Activated T-helper 1 cell treated with anti-CD3 and anti-CD28 coated beads, Interleukin-2, amount 50 U/mL, for 16 hours (primary cell): ENCODE measurements around the gene SNAP47.

Experiments
- DNase-seq, 2 donors: peaks; one replicate each; pipeline ENCODE4 v3.0.0-alpha.2; 2020; ENCODE audit warnings: low read depth in 1 of 2, low spot score in 1 of 2

SNAP47 gene

GRCh38 chr1:227731696-227732585 lies 3.3 kb upstream of the SNAP47 start:
- no peak for DNase-seq

DNA sequence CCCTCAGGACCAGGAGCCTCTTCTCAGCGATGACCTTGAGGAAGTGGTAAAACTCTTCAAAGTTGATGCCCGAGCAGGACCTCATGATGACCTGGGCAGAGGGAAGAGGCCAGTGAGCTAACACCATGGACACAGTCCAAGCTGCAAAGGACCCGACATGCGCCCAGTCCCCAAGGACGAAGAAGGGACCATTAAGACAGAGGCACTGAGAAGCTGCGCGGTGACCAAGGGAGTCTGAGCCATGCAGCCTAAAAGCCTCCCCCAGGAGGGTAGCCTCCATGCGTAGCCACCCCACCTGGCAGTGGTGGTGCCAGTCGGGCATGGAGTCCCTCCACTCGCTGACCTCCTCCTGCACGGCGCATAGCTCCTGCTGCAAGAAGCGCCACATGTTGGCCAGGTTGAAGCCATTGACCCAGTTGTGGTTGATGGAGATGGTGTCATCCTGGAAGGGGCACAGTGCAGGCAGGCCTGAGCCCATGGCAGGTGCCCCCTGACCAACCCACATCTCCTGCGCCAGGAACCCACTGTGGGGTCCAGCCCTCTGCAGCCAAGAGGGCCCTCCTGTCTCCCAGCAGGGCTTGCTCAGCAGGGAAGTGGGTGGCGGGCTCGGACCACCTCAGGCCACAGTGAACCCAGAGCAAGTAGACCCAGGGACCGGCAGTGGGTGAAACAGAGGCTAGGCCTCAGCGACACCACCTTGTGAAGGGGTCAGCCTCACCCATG lies 2.5 kb upstream of the SNAP47 start:
- DNase-seq: no peak

- DNase-seq: no peak
Observed at GRCh38 chr1:227733309-227733705, 1.9 kb upstream of the SNAP47 start.

- no peak for DNase-seq
Observed at GRCh38 chr1:227733751-227734545, 1.3 kb upstream of the SNAP47 start.

GRCh38 chr1:227734546-227734855 lies 734 bp upstream of the SNAP47 start:
- no peak for DNase-seq

DNA sequence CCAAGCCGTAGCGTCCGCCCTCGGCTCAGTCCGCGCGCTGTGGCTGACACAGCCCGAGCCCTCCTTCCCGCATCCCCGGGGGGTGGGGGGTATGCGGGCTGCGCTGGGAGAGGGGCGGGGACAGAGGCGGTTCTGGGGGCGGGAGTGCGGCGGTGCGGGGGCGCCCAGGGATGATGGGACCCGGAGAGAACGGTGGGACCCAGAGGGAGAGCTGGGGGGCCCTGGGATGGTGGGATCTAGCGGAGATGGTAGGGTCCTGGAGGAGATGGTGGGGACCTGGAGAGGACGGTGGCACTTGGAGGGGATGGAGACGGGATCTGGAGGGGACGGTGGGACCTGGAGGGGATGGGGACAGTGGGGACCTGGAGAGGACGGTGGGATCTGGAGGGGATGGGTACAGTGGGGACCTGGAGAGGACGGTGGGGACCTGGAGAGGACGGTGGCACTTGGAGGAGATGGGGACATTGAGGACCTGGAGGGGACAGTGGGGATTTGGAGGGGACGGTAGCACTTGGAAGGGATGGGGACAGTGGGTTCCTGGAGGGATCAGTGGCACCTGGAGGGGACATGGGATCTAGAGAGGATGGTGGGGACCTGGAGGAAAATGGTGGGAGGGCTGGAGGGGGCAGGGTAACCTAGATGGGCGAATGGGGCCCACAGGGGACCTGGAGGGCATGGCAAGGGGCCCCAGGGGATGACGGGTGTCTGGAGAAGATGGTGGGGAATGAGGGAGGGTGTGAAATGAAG lies 477 bp downstream of the SNAP47 start:
- DNase-seq: no peak

GRCh38 chr1:227736814-227737432 lies 1.7 kb downstream of the SNAP47 start:
- no peak for DNase-seq

DNA sequence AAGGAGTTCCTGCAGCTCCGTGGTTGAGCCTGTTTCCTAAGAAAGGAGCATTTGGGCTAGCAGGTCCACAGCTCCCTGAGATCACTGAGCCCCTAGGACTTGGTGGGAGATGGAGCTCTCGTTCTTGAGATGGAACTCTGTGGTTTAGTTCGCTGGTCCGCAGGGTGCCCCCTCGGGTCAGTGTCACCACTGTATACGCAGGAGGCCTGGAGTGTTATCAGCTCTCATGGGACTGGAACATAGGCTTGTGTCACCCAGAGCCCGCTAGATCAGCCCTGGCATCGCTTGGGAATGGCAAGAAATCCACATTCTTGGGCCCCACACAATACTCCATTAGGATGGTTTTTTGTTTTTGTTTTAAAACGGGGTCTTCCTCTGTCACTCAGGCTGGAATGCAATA lies 3.6 kb downstream of the SNAP47 start:
- DNase-seq: no peak

GRCh38 chr1:227739636-227740035 lies 4.4 kb downstream of the SNAP47 start:
- DNase-seq: no peak

- DNase-seq: no peak
Observed at GRCh38 chr1:227740401-227740960, 5.2 kb downstream of the SNAP47 start.

DNA sequence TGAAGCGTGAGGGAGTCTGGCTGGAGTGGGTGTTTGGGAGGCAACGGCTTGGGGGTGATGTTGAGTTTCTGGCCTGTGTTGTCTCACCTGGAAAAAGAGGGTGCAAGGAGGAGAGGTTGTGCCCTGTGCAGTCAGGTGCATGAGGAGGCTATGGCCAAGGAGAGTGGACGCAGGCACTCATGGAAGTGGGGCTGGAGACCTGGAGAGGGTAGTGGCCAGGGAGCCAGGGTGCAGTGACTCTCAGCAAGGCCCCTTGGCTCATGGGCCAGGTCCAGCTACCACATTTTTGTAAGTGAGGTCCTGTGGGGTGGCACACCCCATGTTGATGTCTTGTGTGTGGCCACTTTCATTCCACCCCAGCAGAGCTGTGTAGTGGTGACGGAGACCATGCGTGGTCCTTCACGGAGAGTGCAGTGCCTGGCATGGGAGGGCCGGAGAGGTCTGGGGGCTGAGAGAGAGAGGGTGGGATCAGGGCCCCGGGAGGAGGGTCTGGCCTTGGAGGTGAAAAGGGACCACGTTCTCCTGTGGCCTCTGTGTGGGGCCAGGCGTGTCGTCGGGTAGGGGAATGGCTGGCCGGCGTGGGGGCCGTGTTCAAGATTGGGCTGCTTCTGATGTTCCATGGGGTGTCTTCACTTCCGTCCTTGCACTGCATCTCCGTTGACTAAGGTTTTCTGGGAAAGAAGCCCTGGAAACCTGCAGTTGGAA lies 6.1 kb downstream of the SNAP47 start:
- DNase-seq: no peak

DNA sequence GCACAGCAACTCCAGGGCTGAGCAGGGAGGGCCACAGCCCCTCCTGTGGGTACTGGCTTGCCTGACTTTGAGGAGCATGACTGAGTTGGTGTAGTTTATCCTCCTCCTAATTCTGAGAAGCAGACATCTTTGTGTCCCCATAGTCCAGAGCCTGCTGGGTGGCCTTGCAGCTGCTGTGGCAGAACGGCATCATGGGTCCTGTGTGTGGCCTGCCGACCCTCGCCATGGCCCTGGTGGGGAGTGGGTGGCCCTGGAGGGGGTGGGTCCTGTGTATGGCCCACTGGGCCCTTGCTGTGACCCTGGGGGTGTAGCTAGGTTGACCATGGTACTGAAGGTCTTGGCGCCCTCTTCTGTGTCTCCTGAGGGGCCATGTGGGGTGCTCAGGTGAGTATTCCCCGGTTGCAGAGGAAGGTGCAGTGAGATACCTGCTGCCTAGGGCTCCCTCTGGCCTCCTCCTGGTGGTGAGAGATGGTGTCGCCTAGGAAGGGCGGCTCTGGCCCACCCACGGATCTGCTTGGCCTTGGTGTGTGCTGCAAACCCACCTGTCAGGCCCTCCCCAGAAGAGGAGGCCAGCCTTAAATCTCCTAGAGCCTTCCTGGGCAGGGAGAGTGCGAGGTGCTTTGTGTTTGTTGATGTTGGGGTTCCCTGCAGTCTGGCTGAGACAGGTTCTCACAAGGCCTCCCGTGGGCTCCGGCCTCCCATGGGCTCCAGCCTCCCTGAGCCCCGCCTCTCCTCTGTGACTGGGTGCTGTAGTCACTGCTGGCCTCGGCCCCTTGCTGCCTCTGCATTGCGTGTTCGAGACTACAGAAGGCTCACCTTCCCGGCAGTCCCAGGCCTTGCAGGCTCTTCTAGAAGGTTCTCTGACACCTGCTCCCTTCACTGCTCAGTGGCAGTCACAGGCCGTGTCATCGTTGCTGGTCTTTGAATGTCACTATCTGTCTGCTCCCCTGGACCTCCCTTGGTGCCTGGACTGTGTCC lies 7.8 kb downstream of the SNAP47 start:
- no peak for DNase-seq

DNA sequence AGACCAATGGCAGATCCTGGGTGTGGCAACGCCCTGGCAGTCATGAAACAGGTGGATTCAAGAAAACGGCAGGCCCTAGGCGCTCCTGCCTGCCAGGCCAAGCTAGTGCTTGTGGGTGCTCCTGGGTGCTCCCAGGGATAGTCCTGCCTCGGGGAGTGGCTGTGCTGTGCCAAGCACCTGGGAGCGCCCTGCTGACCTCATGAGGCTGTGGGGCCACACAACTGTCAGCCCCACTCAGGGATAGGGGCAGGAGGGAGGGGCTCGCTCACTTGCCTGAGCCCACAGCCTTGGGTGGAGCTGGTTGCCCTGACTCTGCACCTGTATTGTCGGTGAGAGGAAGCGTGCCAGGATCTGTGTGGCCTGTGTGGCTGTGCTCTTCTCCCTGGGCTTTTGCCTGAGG lies 9.4 kb downstream of the SNAP47 start:
- no peak for DNase-seq

DNA sequence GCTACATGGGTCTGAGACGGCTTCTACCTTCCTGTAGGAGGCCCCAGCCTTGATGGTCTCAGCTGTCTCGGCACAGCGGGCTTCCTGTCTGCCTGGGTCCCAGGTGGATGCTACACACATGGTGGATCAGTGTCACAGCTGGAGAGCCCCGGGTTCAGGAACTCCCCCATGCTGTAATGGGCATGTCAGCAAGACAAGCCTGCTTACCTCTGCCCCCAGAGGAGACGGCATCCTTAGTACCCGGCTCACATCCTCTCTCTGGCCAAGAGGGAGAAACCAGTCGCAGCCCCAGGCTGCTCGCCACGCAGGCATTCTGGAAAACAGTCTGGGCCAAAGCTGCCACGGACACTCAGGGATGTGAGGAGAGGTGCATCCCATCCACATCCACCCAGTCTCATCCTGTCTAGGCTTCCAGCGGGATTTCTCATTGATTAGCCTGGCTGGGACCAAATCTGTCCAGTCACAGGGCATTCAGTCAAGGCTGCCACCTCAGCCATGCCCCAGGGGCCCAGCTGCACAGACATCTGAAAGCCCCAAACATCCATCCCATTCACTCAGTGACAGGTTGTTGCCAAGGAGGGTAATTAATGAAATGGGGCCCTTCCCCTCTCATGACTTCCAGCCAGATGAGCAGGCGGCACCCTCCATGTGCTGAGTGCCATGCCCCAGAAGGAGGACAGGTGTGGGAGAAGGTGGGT lies 10.5 kb downstream of the SNAP47 start:
- no peak for DNase-seq

DNA sequence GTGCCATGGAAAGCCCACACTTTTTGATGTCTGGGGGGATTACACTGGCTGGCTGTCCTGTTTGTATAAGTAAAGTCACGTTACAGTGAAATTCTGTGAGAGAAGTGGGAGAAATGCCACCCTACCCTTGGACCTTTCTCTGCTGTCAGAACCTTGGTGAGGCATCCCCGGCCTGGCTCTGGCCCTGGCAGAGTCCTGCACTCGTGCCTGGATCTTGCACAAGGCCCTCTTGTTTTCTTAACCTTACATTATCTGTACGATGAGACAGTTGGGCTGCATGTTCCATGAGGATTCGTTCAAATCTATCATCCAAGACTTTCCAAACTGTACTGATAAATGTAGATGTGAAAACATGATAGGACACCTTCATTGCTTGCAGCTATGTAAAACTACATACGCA lies 11.4 kb downstream of the SNAP47 start:
- DNase-seq: no peak

DNA sequence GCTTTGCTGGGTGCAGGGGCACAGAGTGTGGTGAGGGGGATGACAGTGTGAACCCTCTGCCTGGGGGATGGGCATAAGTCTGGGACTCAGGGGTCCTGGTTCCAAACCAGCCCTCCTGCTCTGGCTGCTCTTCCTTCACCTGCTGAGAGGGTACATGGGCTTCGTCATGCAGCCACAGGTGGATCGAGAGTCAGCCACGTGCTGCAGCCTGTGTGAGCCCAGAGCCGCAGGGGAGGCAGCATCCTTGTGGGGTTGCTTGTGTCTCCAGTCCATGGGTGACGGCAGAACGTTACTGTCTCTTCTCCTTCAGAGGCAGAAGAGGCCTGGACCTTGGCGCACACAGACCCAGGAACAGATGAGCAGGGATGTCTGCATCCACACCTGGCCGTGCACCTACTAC lies 12.1 kb downstream of the SNAP47 start:
- DNase-seq: no peak

GRCh38 chr1:227747948-227748495 lies 12.8 kb downstream of the SNAP47 start:
- no peak for DNase-seq
